NT2/D1 (cell line): Measurements from ENCODE around the gene OPRL1.

Experiments
- SUZ12 ChIP-seq: IDR thresholded peaks from 2 replicates; pipeline ENCODE4 v1.6.1; 2011; ENCODE audit not compliant: insufficient read length, insufficient read depth; ENCODE audit errors: extremely low read depth
- YY1 ChIP-seq: IDR thresholded peaks from 2 replicates; pipeline ENCODE4 v1.6.1; 2011; ENCODE audit not compliant: insufficient read length, insufficient read depth
- ZNF274 ChIP-seq: IDR thresholded peaks from 2 replicates; pipeline ENCODE4 v1.6.1; 2011; ENCODE audit warnings: mild to moderate bottlenecking, low read depth, low read length

DNA sequence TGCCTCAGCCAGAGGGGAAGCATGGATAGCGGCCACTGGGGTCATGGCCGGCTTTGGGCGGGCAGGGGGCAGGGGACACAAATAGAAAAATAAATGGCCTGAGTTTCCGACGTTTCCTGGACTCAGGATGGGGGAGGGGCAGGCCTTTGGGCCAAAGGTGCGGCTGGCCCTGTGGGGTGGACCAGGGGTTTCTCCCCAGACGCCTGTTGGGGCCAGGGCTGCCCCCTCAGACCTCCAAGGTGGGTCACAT is 23.3 kb upstream of the OPRL1 start:
- no peak for TF ChIP-seq ZNF274
- no peak for TF ChIP-seq YY1
- no peak for TF ChIP-seq SUZ12
